ENCODE measurements around the gene RRN3.

RRN3 gene

GRCh38 chr16:15038689-15039088, 55.4 kb downstream of the RRN3 start:
- no peak overlapping the region for H3K27ac ChIP-seq
- no peak for TF ChIP-seq CTCF (conservative IDR thresholded peaks at IDR 0.05)

GRCh38 chr16:15037745-15038144, 56.3 kb downstream of the RRN3 start:
- no peak overlapping the region for H3K27ac ChIP-seq
- TF ChIP-seq CTCF (conservative IDR thresholded peaks at IDR 0.05), result no peak

- no peak overlapping the region for H3K27ac ChIP-seq
- no peak for TF ChIP-seq CTCF (conservative IDR thresholded peaks at IDR 0.05)
Measured at GRCh38 chr16:15037003-15037402, 57.1 kb downstream of the RRN3 start.

- no peak overlapping the region for H3K27ac ChIP-seq
- TF ChIP-seq CTCF (conservative IDR thresholded peaks at IDR 0.05), result no peak
Measured at GRCh38 chr16:15035163-15035729, 58.8 kb downstream of the RRN3 start.

GRCh38 chr16:15034266-15035162, 59.6 kb downstream of the RRN3 start:
- TF ChIP-seq CTCF (conservative IDR thresholded peaks at IDR 0.05), result no peak
- H3K27ac ChIP-seq, result no peak overlapping the region

GRCh38 chr16:15033309-15033707, 60.8 kb downstream of the RRN3 start:
- H3K27ac ChIP-seq, result no peak overlapping the region
- no peak for TF ChIP-seq CTCF (conservative IDR thresholded peaks at IDR 0.05)

DNA sequence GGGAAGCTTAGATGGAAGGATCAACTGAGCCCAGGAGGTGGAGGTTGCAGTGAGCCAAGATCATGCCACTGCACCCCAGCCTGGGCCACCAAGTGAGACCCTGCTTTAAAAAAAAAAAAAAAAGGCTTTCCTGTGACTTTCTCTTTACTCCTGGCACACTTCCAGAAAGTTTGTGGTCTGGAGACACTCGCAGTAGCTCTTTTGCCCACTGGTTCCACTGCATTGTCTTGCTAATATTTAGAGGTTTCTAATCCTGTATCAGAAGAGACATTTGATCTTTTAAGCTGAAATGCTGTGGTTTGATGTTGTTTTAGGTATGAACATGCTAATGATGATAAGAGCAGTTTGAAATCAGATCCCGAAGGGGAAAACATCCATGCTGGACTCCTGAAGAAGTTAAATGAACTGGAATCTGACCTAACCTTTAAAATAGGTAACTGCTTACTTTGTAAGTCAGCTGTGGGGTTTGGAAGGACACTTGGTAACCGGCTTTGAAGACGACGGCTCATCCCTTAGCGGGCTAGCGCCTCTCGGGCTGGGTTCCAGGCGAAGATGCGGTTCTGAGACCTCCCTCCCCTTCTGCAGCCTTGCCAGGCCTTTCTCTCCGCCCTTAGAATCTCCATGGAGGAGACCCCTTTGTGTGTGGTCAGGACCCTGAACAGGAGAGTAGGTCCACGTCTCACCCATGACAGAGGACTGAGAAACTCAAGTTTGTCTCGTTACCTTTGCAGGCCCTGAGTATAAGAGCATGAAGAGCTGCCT, 61.3 kb downstream of the RRN3 start:
- no peak for TF ChIP-seq CTCF (conservative IDR thresholded peaks at IDR 0.05)
- H3K27ac ChIP-seq, result no peak overlapping the region

All from VCaP (cell line).